ENCODE data around the gene PRB2.
"Not testable (repeated sequence)": the region's sequence is repeated elsewhere in the genome, so short reads cannot be mapped to it uniquely, and the experiment has no call there.

The PRB2 gene

DNA sequence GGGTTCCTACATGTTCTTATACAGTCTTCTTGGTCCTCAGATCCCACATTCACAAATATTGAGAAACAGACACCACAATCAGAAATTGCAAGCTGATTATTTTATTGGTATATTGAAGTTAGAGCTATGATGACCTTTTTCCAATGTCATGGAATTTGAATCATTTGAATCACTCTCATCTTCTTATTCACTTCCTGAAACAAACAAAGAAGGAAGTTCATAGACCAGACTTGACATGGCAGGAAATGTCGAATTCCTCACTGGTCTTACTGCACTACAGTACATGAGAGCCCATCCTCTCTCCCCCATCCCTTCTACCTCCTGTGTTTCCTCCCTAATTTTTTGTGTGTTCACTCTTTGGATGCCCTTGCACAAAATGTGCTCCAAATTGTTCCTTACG is 43.6 kb downstream of the PRB2 start:
- H3K9ac ChIP-seq (ENCODE audit: low read depth, low read length); H3K36me3 ChIP-seq (ENCODE audit: insufficient read depth, low read depth, low read length); H3K9me3 ChIP-seq (ENCODE audit: insufficient read depth, low read depth, low read length); H3K4me3 ChIP-seq (ENCODE audit: low read length); H3K4me1 ChIP-seq (ENCODE audit: insufficient read depth, low read length); H3K27ac ChIP-seq (ENCODE audit: low read length); H3K27me3 ChIP-seq (ENCODE audit: insufficient read depth, low read length): not testable (repeated sequence)

DNA sequence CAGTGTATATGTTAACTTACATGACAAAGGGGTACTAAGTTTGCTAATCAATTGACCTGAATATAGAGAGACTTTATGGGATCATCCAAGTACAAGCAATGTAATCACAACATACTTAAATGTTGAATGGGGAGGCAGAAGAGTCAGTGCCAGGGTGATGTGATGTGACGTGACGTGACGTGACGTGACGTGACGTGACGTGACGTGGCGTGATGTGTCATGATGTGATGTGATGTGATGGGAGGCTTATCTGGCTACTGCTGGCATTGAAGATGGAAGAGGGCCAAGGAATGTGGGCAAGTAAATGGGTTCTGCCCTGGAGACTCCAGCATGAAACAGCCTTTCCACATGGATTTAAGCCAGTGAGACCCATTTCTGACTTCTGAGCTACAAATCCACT is 46.9 kb downstream of the PRB2 start:
- H3K9ac ChIP-seq (ENCODE audit: low read depth, low read length): no peak overlapping the region
- no peak overlapping the region for H3K27ac ChIP-seq (ENCODE audit: low read length)
- H3K36me3 ChIP-seq (ENCODE audit: insufficient read depth, low read depth, low read length): no peaks in the 10 kb centered on the region
- no peak overlapping the region for H3K4me3 ChIP-seq (ENCODE audit: low read length)
- no peaks in the 10 kb centered on the region for H3K27me3 ChIP-seq (ENCODE audit: insufficient read depth, low read length)
- no peaks in the 10 kb centered on the region for H3K4me1 ChIP-seq (ENCODE audit: insufficient read depth, low read length)
- no peaks in the 10 kb centered on the region for H3K9me3 ChIP-seq (ENCODE audit: insufficient read depth, low read depth, low read length)

DNA sequence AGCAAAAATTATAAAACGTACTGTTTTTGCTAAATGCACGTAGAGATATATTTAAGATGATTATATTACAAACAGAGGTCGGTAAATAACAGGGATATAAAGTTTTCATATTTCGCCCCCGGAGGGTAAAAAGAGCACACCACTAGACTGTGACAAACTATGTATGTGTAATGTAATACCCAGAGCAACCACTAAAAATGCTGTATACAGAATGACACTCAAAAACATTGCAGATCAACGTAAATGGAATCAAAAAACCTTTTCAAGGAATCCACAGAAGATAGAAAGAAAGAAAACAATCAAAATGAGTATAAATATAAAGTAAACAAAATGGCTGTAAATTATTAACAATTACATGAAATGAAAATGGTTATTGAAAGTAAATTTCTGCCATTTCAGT is 47.6 kb downstream of the PRB2 start:
- Histone ChIP-seq H3K27ac (ENCODE audit: low read length) (no peak overlapping the region), H3K4me1 (ENCODE audit: insufficient read depth, low read length) (no peaks in the 10 kb centered on the region), H3K9ac (ENCODE audit: low read depth, low read length) (no peak overlapping the region), H3K36me3 (ENCODE audit: insufficient read depth, low read depth, low read length) (no peaks in the 10 kb centered on the region), H3K9me3 (ENCODE audit: insufficient read depth, low read depth, low read length) (no peaks in the 10 kb centered on the region), H3K27me3 (ENCODE audit: insufficient read depth, low read length) (no peaks in the 10 kb centered on the region), H3K4me3 (ENCODE audit: low read length) (no peak overlapping the region)

DNA sequence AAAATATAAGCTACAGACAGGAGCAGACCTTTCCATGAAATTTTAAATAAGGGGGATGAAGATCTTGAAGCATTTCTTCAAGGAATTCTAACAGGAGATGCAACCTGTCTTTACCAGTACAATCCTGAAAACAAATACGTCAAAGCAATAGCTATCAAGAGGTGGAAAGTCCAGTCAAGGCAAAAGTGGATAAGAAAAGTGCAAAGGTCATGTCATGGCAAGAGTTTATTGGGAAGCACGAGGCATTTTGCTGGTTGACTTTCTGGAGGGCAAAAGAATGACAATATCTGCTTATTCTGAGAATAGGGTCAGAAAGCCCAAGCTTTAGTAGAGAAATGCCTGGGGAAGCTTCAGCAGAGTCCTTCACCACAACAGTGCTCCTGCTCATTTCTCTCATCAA is 50.9 kb downstream of the PRB2 start:
- no peaks in the 10 kb centered on the region for H3K4me1 ChIP-seq (ENCODE audit: insufficient read depth, low read length)
- H3K4me3 ChIP-seq (ENCODE audit: low read length): no peak overlapping the region
- H3K27me3 ChIP-seq (ENCODE audit: insufficient read depth, low read length): no peaks in the 10 kb centered on the region
- no peak overlapping the region for H3K9ac ChIP-seq (ENCODE audit: low read depth, low read length)
- H3K9me3 ChIP-seq (ENCODE audit: insufficient read depth, low read depth, low read length): no peaks in the 10 kb centered on the region
- no peaks in the 10 kb centered on the region for H3K36me3 ChIP-seq (ENCODE audit: insufficient read depth, low read depth, low read length)
- no peak overlapping the region for H3K27ac ChIP-seq (ENCODE audit: low read length)
